Measurements from ENCODE around the gene TPI1. TPM values are rescaled to one million over a fixed set of nuclear protein-coding genes. Genes with fewer than 3 reads are reported as not detected.
A peak's percentile ranks its signal among the peaks of the same experiment; 100 is the strongest.
"Not testable (repeated sequence)": the region's sequence is repeated elsewhere in the genome, so short reads cannot be mapped to it uniquely, and the experiment has no call there.

The TPI1 gene
- total RNA-seq, 4 donors from 2014 or later = 363 to 700 (median 468) TPM

- H3K4me3 ChIP-seq (replicated peaks in 1 of 3) = peak overlapping the region in 2 of 3 donors; percentile 29 to 55
- H3K9me3 ChIP-seq = no peaks in the 10 kb centered on the region
- H3K36me3 ChIP-seq = no peaks in the 10 kb centered on the region
- DNase-seq = peak; percentile 98 to 99
- H3K27ac ChIP-seq = peak overlapping the region; percentile 81 to 99 (median 90)
- H3K4me1 ChIP-seq = peaks cover 6 to 23% of the 10 kb centered on the region in 2 donors
- no peaks in the 10 kb centered on the region for H3K27me3 ChIP-seq
- WGBS, 2 donors = 2 to 6% methylated on average over 16 to 68 of the region's 68 CpGs
- peak in 1 of 2 donors; percentile 90 for TF ChIP-seq POLR2A (IDR thresholded peaks at IDR 0.05)
- TF ChIP-seq, protein P1, sequence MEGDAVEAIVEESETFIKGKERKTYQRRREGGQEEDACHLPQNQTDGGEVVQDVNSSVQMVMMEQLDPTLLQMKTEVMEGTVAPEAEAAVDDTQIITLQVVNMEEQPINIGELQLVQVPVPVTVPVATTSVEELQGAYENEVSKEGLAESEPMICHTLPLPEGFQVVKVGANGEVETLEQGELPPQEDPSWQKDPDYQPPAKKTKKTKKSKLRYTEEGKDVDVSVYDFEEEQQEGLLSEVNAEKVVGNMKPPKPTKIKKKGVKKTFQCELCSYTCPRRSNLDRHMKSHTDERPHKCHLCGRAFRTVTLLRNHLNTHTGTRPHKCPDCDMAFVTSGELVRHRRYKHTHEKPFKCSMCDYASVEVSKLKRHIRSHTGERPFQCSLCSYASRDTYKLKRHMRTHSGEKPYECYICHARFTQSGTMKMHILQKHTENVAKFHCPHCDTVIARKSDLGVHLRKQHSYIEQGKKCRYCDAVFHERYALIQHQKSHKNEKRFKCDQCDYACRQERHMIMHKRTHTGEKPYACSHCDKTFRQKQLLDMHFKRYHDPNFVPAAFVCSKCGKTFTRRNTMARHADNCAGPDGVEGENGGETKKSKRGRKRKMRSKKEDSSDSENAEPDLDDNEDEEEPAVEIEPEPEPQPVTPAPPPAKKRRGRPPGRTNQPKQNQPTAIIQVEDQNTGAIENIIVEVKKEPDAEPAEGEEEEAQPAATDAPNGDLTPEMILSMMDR (IDR thresholded peaks at IDR 0.05) = peak; percentile 53 to 97 (median 88)
- intact Hi-C loops (cut with DNase I) = no loop called here
Measured at GRCh38 chr12:6890789-6891645, 23.7 kb downstream of the TPI1 start.

DNA sequence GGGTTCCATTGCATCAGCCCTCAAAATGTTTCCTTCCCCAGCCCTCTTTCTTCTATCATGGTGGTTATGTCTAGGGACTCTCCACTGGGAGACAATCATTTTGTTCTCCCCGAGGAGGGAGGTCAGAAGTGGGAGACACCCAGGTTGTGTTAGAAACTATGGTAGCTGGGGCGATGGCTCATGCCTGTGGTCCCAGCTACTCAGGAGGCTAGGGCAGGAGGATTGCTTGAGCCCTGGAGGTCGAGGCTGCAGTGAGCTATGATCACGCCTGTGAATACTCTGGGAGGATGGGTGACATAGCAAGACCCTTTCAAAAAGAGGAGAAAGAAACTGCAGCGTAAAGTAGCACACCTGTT, 24.3 kb downstream of the TPI1 start:
- TF ChIP-seq POLR2A (IDR thresholded peaks at IDR 0.05) = no peak
- TF ChIP-seq, protein P1 (IDR thresholded peaks at IDR 0.05) = no peak
- Histone ChIP-seq H3K27ac (peak overlapping the region; percentile 81 to 87 (median 86)), H3K9me3 (no peaks in the 10 kb centered on the region), H3K36me3 (no peaks in the 10 kb centered on the region), H3K4me3 (replicated peaks in 1 of 3) (peak overlapping the region in 2 of 3 donors; percentile 29 to 55), H3K27me3 (no peaks in the 10 kb centered on the region), H3K4me1 (peaks cover 6 to 23% of the 10 kb centered on the region in 2 donors)
- intact Hi-C loops (cut with DNase I) = no loop called here
- DNase-seq = no peak
- WGBS, 2 donors = 87 to 91% methylated on average over 5 of the region's 5 CpGs

GRCh38 chr12:6892683-6893082, 25.4 kb downstream of the TPI1 start:
- H3K9me3 ChIP-seq; DNase-seq; H3K4me3 ChIP-seq (replicated peaks in 1 of 3); H3K36me3 ChIP-seq; intact Hi-C loops (cut with DNase I); H3K27ac ChIP-seq; H3K27me3 ChIP-seq: not testable (repeated sequence)
- WGBS, 2 donors = 94 to 95% methylated on average over 3 of the region's 3 CpGs
- peaks cover 6 to 16% of the 10 kb centered on the region in 2 donors for H3K4me1 ChIP-seq

DNA sequence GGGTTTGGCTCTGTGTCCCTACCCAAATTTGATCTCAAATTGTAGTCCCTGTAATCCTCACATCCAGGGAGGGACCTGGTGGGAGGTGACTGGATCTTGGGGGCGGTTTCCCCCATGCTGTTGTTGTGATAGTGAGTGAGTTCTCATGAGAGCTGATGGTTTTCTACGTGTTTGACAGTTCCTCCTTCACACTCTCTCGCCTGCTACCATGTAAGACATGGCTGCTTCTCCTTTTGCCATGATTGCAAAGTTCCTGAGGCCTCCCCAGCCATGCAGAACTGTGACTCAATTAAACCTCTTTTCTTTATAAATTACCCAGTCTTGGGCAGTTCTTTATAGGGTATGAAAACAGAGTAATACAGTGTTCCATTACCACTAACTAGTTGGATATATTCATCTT, 27.0 kb downstream of the TPI1 start:
- 84 to 85% methylated on average over 3 of the region's 3 CpGs for WGBS, 2 donors
- intact Hi-C loops (cut with DNase I) = no loop called here

GRCh38 chr12:6896846-6897435, 29.6 kb downstream of the TPI1 start:
- no peak for DNase-seq
- 77 to 82% methylated on average over 5 to 6 of the region's 6 CpGs for WGBS, 2 donors
- Histone ChIP-seq H3K4me3 (replicated peaks in 1 of 3) (no peak overlapping the region), H3K9me3 (no peaks in the 10 kb centered on the region), H3K4me1 (peaks cover 9 to 15% of the 10 kb centered on the region in 2 donors), H3K36me3 (no peaks in the 10 kb centered on the region), H3K27me3 (no peaks in the 10 kb centered on the region), H3K27ac (no peak overlapping the region)
- no peak for TF ChIP-seq POLR2A (IDR thresholded peaks at IDR 0.05)
- TF ChIP-seq, protein P1 (IDR thresholded peaks at IDR 0.05) = no peak
- intact Hi-C loops (cut with DNase I) = no loop called here

More for the DNA sequence above, 27.0 kb downstream of the TPI1 start:
- DNase-seq = no peak
- TF ChIP-seq POLR2A (IDR thresholded peaks at IDR 0.05) = no peak
- TF ChIP-seq, protein P1 (IDR thresholded peaks at IDR 0.05) = no peak
- H3K27me3 ChIP-seq = no peaks in the 10 kb centered on the region
- no peaks in the 10 kb centered on the region for H3K9me3 ChIP-seq
- no peak overlapping the region for H3K4me3 ChIP-seq (replicated peaks in 1 of 3)
- peaks cover 6 to 17% of the 10 kb centered on the region in 2 donors for H3K4me1 ChIP-seq
- no peaks in the 10 kb centered on the region for H3K36me3 ChIP-seq
- H3K27ac ChIP-seq = no peak overlapping the region

Data from thyroid gland (tissue), 4 donors.